Type B pancreatic cell (in vitro differentiated cells): Measurements from ENCODE around the gene EPHA4. TPM values are rescaled to one million over a fixed set of nuclear protein-coding genes. Genes with fewer than 3 reads are reported as not detected.

Experiments
- DNase-seq: peaks from one replicate; pipeline ENCODE4 v3.0.0; 2021; ENCODE audit warnings: mixed read lengths; ENCODE audit not compliant: unreplicated experiment; ENCODE audit errors: extremely low spot score
- H3K27ac Mint-ChIP-seq: 2 replicates; pipeline ENCODE4 v1.8.0; 2021; ENCODE audit warnings: mild to moderate bottlenecking, mixed read lengths
- H3K27me3 Mint-ChIP-seq: 2 replicates; pipeline ENCODE4 v1.8.0; 2021; ENCODE audit warnings: mixed read lengths
- H3K36me3 Mint-ChIP-seq: 2 replicates; pipeline ENCODE4 v1.8.0; 2021; ENCODE audit warnings: mixed read lengths
- H3K4me1 Mint-ChIP-seq: one replicate; pipeline ENCODE4 v1.8.0; 2021; ENCODE audit warnings: mixed read lengths; ENCODE audit not compliant: unreplicated experiment
- H3K4me3 Mint-ChIP-seq: 2 replicates; pipeline ENCODE4 v1.8.0; 2021; ENCODE audit warnings: mild to moderate bottlenecking, mixed read lengths
- H3K9me3 Mint-ChIP-seq: 2 replicates; pipeline ENCODE4 v1.8.0; 2021; ENCODE audit warnings: mixed read lengths
- CTCF ChIP-seq: fragments of 200-600 bp; sonication (generic); conservative IDR thresholded peaks from 2 replicates; pipeline ENCODE4 v1.5.0; 2021; ENCODE audit warnings: antibody characterized with exemption, mild to moderate bottlenecking
- total RNA-seq: library from RNA; stranded (reverse); gene quantifications from 2 replicates; pipeline ENCODE4 v1.2.1, GENCODE V29; 2021; ENCODE audit warnings: low replicate concordance

EPHA4 gene
- total RNA-seq, 1 donor from 2014 or later: 78.3 TPM

GRCh38 chr2:221500501-221501209, 71.4 kb downstream of the EPHA4 start:
- Mint-ChIP-seq H3K4me3 (no peak overlapping the region), H3K9me3 (no peaks in the 10 kb centered on the region), H3K4me1 (peaks cover 39% of the 10 kb centered on the region), H3K27me3 (peaks cover 3% of the 10 kb centered on the region), H3K36me3 (peaks cover 31% of the 10 kb centered on the region), H3K27ac (no peak overlapping the region)
- no peak for DNase-seq
- TF ChIP-seq CTCF: no peak

GRCh38 chr2:221495731-221496130, 76.4 kb downstream of the EPHA4 start:
- no peak overlapping the region for H3K27ac Mint-ChIP-seq

GRCh38 chr2:221494556-221494955, 77.5 kb downstream of the EPHA4 start:
- no peak overlapping the region for H3K27ac Mint-ChIP-seq
- no peaks in the 10 kb centered on the region for H3K27me3 Mint-ChIP-seq
- H3K4me3 Mint-ChIP-seq: no peak overlapping the region
- peaks cover 44% of the 10 kb centered on the region for H3K4me1 Mint-ChIP-seq
- TF ChIP-seq CTCF: no peak
- DNase-seq: no peak
- H3K9me3 Mint-ChIP-seq: peaks cover 7% of the 10 kb centered on the region
- H3K36me3 Mint-ChIP-seq: peaks cover 54% of the 10 kb centered on the region

More at GRCh38 chr2:221495731-221496130, 76.4 kb downstream of the EPHA4 start:
- DNase-seq: no peak
- H3K27me3 Mint-ChIP-seq: no peaks in the 10 kb centered on the region
- H3K9me3 Mint-ChIP-seq: peaks cover 7% of the 10 kb centered on the region
- no peak for TF ChIP-seq CTCF
- peaks cover 60% of the 10 kb centered on the region for H3K36me3 Mint-ChIP-seq
- peaks cover 45% of the 10 kb centered on the region for H3K4me1 Mint-ChIP-seq
- no peak overlapping the region for H3K4me3 Mint-ChIP-seq

- Mint-ChIP-seq H3K27me3 (no peaks in the 10 kb centered on the region), H3K4me3 (no peak overlapping the region), H3K4me1 (peaks cover 44% of the 10 kb centered on the region), H3K36me3 (peaks cover 57% of the 10 kb centered on the region), H3K9me3 (peaks cover 7% of the 10 kb centered on the region), H3K27ac (no peak overlapping the region)
- TF ChIP-seq CTCF: no peak
- no peak for DNase-seq
Observed at GRCh38 chr2:221493391-221493790, 78.7 kb downstream of the EPHA4 start.

GRCh38 chr2:221492636-221493035, 79.5 kb downstream of the EPHA4 start:
- H3K9me3 Mint-ChIP-seq: peaks cover 7% of the 10 kb centered on the region
- H3K4me1 Mint-ChIP-seq: peaks cover 44% of the 10 kb centered on the region
- TF ChIP-seq CTCF: no peak
- peaks cover 50% of the 10 kb centered on the region for H3K36me3 Mint-ChIP-seq
- H3K4me3 Mint-ChIP-seq: no peak overlapping the region
- H3K27me3 Mint-ChIP-seq: no peaks in the 10 kb centered on the region
- no peak overlapping the region for H3K27ac Mint-ChIP-seq
- DNase-seq: no peak
